OCI-LY3 (cell line): ENCODE results near the gene AR.
A peak's percentile ranks its signal among the peaks of the same experiment; 100 is the strongest.

Source experiments
- H2AFZ ChIP-seq: fragments of 200-600, 300-600 bp; shearing (Covaris generic); 2 replicates; pipeline ENCODE4 v1.6.0; 2014; ENCODE audit warnings: antibody characterized with exemption, low read depth, low read length
- H3K27ac ChIP-seq: fragments of 200-600, 300-600 bp; sonication (generic); 2 replicates; pipeline ENCODE4 v1.5.1; 2014; ENCODE audit warnings: mild to moderate bottlenecking, low read length, moderate library complexity, mixed read lengths
- H3K27me3 ChIP-seq: fragments of 200-600, 300-600 bp; sonication (generic); 2 replicates; pipeline ENCODE4 v1.6.1; 2014; ENCODE audit warnings: low read depth, low read length, mixed read lengths
- H3K36me3 ChIP-seq: fragments of 200-600, 300-600 bp; sonication (generic); replicated peaks from 2 replicates; pipeline ENCODE3; 2014; ENCODE audit warnings: low read depth, low read length, mixed read lengths
- H3K4me1 ChIP-seq: fragments of 300-600, 200-600 bp; sonication (generic); 2 replicates; pipeline ENCODE4 v1.6.1; 2014; ENCODE audit warnings: low read length, mixed read lengths
- H3K4me2 ChIP-seq: fragments of 200-600, 300-600 bp; sonication (generic); 2 replicates; pipeline ENCODE4 v1.6.1; 2014; ENCODE audit warnings: low read length, mixed read lengths
- H3K4me3 ChIP-seq: fragments of 300-600, 200-600 bp; sonication (generic); 2 replicates; pipeline ENCODE4 v1.5.1; 2014; ENCODE audit warnings: antibody characterized with exemption, mild to moderate bottlenecking, low read length, moderate library complexity
- H3K79me2 ChIP-seq: fragments of 300-600, 200-600 bp; shearing (Covaris generic); 2 replicates; pipeline ENCODE4 v1.6.1; 2014; ENCODE audit warnings: mild to moderate bottlenecking, low read length, mixed read lengths
- H3K9ac ChIP-seq: fragments of 300-600, 200-600 bp; shearing (Covaris generic); 2 replicates; pipeline ENCODE4 v1.6.0; 2014; ENCODE audit warnings: mild to moderate bottlenecking, low read length, moderate library complexity
- H3K9me3 ChIP-seq: fragments of 200-600, 300-600 bp; shearing (Covaris generic); 2 replicates; pipeline ENCODE4 v1.6.1; 2014; ENCODE audit warnings: low read length, mixed read lengths; ENCODE audit not compliant: insufficient read depth
- H4K20me1 ChIP-seq: fragments of 200-600, 300-600 bp; sonication (generic); 2 replicates; pipeline ENCODE4 v1.6.1; 2016; ENCODE audit warnings: low read length, mixed read lengths; ENCODE audit not compliant: insufficient read depth
- CTCF ChIP-seq: fragments of 200-600, 300-600 bp; sonication (generic); IDR thresholded peaks from 2 replicates; pipeline ENCODE4 v1.5.1; 2014; ENCODE audit warnings: antibody characterized with exemption, low read length, low read depth
- EZH2phosphoT487 ChIP-seq: fragments of 200-600 bp; shearing (Covaris generic); IDR thresholded peaks from 2 replicates; pipeline ENCODE4 v1.6.1; 2018; ENCODE audit warnings: antibody characterized with exemption, mixed run types, low read depth

AR gene

GRCh38 chrX:67674741-67675140 lies 130.9 kb downstream of the AR start:
- TF ChIP-seq CTCF (no peak), EZH2phosphoT487 (no peak)
- Histone ChIP-seq H3K79me2 (no peaks in the 10 kb centered on the region), H3K36me3 (no peaks in the 10 kb centered on the region), H3K27me3 (no peaks in the 10 kb centered on the region), H3K9ac (no peak overlapping the region), H3K4me1 (no peaks in the 10 kb centered on the region), H3K27ac (no peak overlapping the region), H3K4me3 (no peak overlapping the region), H3K9me3 (no peaks in the 10 kb centered on the region), H2AFZ (no peak overlapping the region), H3K4me2 (no peak overlapping the region), H4K20me1 (no peaks in the 10 kb centered on the region)

GRCh38 chrX:67684136-67684535 lies 140.3 kb downstream of the AR start:
- Histone ChIP-seq H3K9me3 (no peaks in the 10 kb centered on the region), H2AFZ (no peak overlapping the region), H3K27me3 (no peaks in the 10 kb centered on the region), H4K20me1 (no peaks in the 10 kb centered on the region), H3K9ac (no peak overlapping the region), H3K79me2 (no peaks in the 10 kb centered on the region), H3K36me3 (no peaks in the 10 kb centered on the region), H3K4me2 (no peak overlapping the region), H3K4me3 (no peak overlapping the region), H3K4me1 (no peaks in the 10 kb centered on the region), H3K27ac (no peak overlapping the region)
- TF ChIP-seq EZH2phosphoT487 (no peak), CTCF (no peak)

- H2AFZ ChIP-seq, result no peak overlapping the region
- H3K9me3 ChIP-seq, result no peaks in the 10 kb centered on the region
- no peak overlapping the region for H3K4me3 ChIP-seq
- no peaks in the 10 kb centered on the region for H3K36me3 ChIP-seq
- peaks cover 32% of the 10 kb centered on the region for H3K4me1 ChIP-seq
- no peak overlapping the region for H3K27ac ChIP-seq
- no peak overlapping the region for H3K9ac ChIP-seq
- H3K27me3 ChIP-seq, result no peaks in the 10 kb centered on the region
- no peaks in the 10 kb centered on the region for H4K20me1 ChIP-seq
- no peaks in the 10 kb centered on the region for H3K79me2 ChIP-seq
- TF ChIP-seq EZH2phosphoT487 (no peak), CTCF (no peak)
- 0 out of 2 replicates have a peak overlapping the region, but pooled peaks have one; percentile 5 for H3K4me2 ChIP-seq
Observed at GRCh38 chrX:67692246-67692645, 148.4 kb downstream of the AR start.

DNA sequence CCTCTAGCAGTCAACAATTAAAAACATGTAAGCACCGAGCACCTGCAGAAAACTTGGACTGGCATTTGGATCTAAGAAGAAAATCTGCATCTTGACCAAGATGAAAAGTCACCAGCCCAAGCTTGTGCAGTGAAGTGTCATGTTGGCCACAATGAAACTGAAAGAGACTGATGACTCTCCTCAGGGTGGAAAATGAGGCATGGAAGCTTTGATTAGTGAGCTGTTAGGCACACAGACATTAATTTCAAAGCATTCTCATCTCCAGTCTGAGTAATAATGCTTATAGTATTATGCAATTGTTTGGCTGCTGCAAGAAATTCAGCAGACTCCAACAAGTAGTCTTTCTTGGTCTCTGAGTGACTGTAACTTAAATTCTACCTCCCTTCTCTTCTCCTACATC lies 150.1 kb downstream of the AR start:
- Histone ChIP-seq H3K27ac (no peak overlapping the region), H3K27me3 (no peaks in the 10 kb centered on the region), H3K9ac (no peak overlapping the region), H3K4me3 (no peak overlapping the region), H3K9me3 (no peaks in the 10 kb centered on the region), H2AFZ (no peak overlapping the region), H3K36me3 (no peaks in the 10 kb centered on the region), H3K4me2 (no peak overlapping the region), H4K20me1 (no peaks in the 10 kb centered on the region), H3K79me2 (no peaks in the 10 kb centered on the region), H3K4me1 (peaks cover 43% of the 10 kb centered on the region)
- TF ChIP-seq CTCF (no peak), EZH2phosphoT487 (no peak)
